Sigmoid colon (tissue), 7 donors: Measurements from ENCODE around the gene ANKRD13D. TPM values are rescaled to one million over a fixed set of nuclear protein-coding genes. Genes with fewer than 3 reads are reported as not detected.

Experiments used
- DNase-seq: peaks from one replicate; pipeline ENCODE4 v3.0.0-alpha.2; 2019
- H3K27ac ChIP-seq, 4 donors: fragments of 200-600 bp; sonication (generic); one replicate each; pipeline ENCODE4 v1.5.1; 2016 to 2019; ENCODE audit warnings: mild to moderate bottlenecking in 1 of 4
- H3K27me3 ChIP-seq, 3 donors: fragments of 200-600 bp; sonication (generic); one replicate each; pipeline ENCODE4 v1.5.1; 2019; ENCODE audit warnings: mild to moderate bottlenecking in 1 of 3
- H3K36me3 ChIP-seq, 4 donors: fragments of 200-600 bp; sonication (generic); one replicate each; pipeline ENCODE4 v1.5.1; 2016 to 2019
- H3K4me1 ChIP-seq, 4 donors: fragments of 200-600 bp; sonication (generic); one replicate each; pipeline ENCODE4 v1.5.1; 2017 to 2019
- H3K4me3 ChIP-seq, 4 donors: fragments of 200-600 bp; sonication (generic); one replicate each; pipeline ENCODE4 v1.5.1; 2017 to 2019; ENCODE audit warnings: mild to moderate bottlenecking in 2 of 4, moderate library complexity in 1 of 4
- H3K9me3 ChIP-seq, 4 donors: fragments of 200-600 bp in 3 of 4; sonication (generic) in 3 of 4; one replicate each; pipeline versions ENCODE4 v1.5.1 to v1.6.1; 2013 to 2019
- CTCF ChIP-seq, 4 experiments: fragments of 450-650 bp in 3 of 4; fragments of 200-600 bp in 1 of 4; IDR thresholded peaks; one replicate each; pipeline ENCODE4 v1.5.1; 2016 to 2019; ENCODE audit warnings: antibody characterized with exemption in 4 of 4, mild to moderate bottlenecking in 3 of 4, moderate library complexity in 2 of 4
- EP300 ChIP-seq, 4 donors: sonication (generic); formaldehyde crosslinking; IDR thresholded peaks; one replicate each; pipeline ENCODE4 v1.6.1; 2017; ENCODE audit warnings: antibody characterized with exemption in 4 of 4
- POLR2A ChIP-seq, 2 donors: fragments of 450-650 bp; IDR thresholded peaks; one replicate each; pipeline ENCODE4 v1.6.1; 2016; ENCODE audit warnings: antibody characterized with exemption in 2 of 2, mild to moderate bottlenecking in 2 of 2, moderate library complexity in 2 of 2
- POLR2AphosphoS5 ChIP-seq, 4 donors: sonication (generic); formaldehyde crosslinking; IDR thresholded peaks; one replicate each; pipeline ENCODE4 v1.6.1; 2017; ENCODE audit warnings: antibody characterized with exemption in 4 of 4
- WGBS, 2 donors: extraction: QIAGEN DNeasy Blood & Tissue Kit; methylation state at CpG; one replicate each; pipeline ENCODE4 v1.1.7; 2013; 5-methylcytosine and 5-hydroxymethylcytosine counted together
- intact Hi-C: fragments of 100-400 bp; cut with DNase I; formaldehyde crosslinking; loops from one replicate; pipeline ENCODE4 v1.15.1; 2023
- polyA plus RNA-seq, 3 donors: library from polyadenylated mRNA; stranded (reverse); fragments of 200-250 nt; gene quantifications; one replicate each; pipeline ENCODE4 v1.2.3, GENCODE V29; 2013
- total RNA-seq, 4 donors: library from RNA; depleted of rRNA; stranded (reverse); fragments of >200 nt; gene quantifications; one replicate each; pipeline ENCODE4 v1.1.0, GENCODE V29; 2016
- donor health status: healthy with polysubstance abuse.
- donor health status: Bipolar disorder and iron deficiency.
- donor health status: healthy.

ANKRD13D gene
- total and polyA plus RNA-seq, 7 donors = 9.0 to 45.7 (median 24.0) TPM

- intact Hi-C loops = no loop called here
Measured at GRCh38 chr11:67254798-67255197, 34.3 kb upstream of the ANKRD13D start.

GRCh38 chr11:67255353-67255752, 33.8 kb upstream of the ANKRD13D start:
- Histone ChIP-seq H3K27me3 (no peaks in the 10 kb centered on the region), H3K4me3 (no peak overlapping the region), H3K9me3 (no peaks in the 10 kb centered on the region), H3K36me3 (peaks cover 44 to 73% (median 60%) of the 10 kb centered on the region in 4 donors), H3K4me1 (no peaks in the 10 kb centered on the region), H3K27ac (no peak overlapping the region)
- intact Hi-C loops = no loop called here
- TF ChIP-seq EP300 (IDR thresholded peaks at IDR 0.05) = no peak
- TF ChIP-seq POLR2A (IDR thresholded peaks at IDR 0.05) = no peak
- no peak for TF ChIP-seq CTCF (IDR thresholded peaks at IDR 0.05)
- no peak for TF ChIP-seq POLR2AphosphoS5 (IDR thresholded peaks at IDR 0.05)
- no peak for DNase-seq
- WGBS, 2 donors = 87 to 94% methylated on average over 10 of the region's 10 CpGs

More at GRCh38 chr11:67254798-67255197, 34.3 kb upstream of the ANKRD13D start:
- no peaks in the 10 kb centered on the region for H3K9me3 ChIP-seq
- H3K4me1 ChIP-seq = no peaks in the 10 kb centered on the region
- no peak overlapping the region for H3K27ac ChIP-seq
- H3K27me3 ChIP-seq = no peaks in the 10 kb centered on the region
- no peak overlapping the region for H3K4me3 ChIP-seq
- H3K36me3 ChIP-seq = peaks cover 49 to 78% (median 65%) of the 10 kb centered on the region in 4 donors
- WGBS, 2 donors = 60 to 82% methylated on average over 15 of the region's 15 CpGs
- peak; percentile 48 for DNase-seq
- no peak for TF ChIP-seq POLR2AphosphoS5 (IDR thresholded peaks at IDR 0.05)

- 89 to 90% methylated on average over 8 of the region's 8 CpGs for WGBS, 2 donors
- TF ChIP-seq POLR2AphosphoS5 (IDR thresholded peaks at IDR 0.05) = no peak
- no peak for TF ChIP-seq EP300 (IDR thresholded peaks at IDR 0.05)
- TF ChIP-seq POLR2A (IDR thresholded peaks at IDR 0.05) = no peak
- TF ChIP-seq CTCF (IDR thresholded peaks at IDR 0.05) = no peak
- intact Hi-C loops = no loop called here
- Histone ChIP-seq H3K36me3 (peaks cover 39 to 68% (median 55%) of the 10 kb centered on the region in 4 donors), H3K27ac (no peak overlapping the region), H3K27me3 (no peaks in the 10 kb centered on the region), H3K9me3 (no peaks in the 10 kb centered on the region), H3K4me3 (no peak overlapping the region), H3K4me1 (peaks cover 0 to 1% (median under 1%) of the 10 kb centered on the region in 4 donors)
- peak; percentile 33 for DNase-seq
Measured at GRCh38 chr11:67255864-67256263, 33.2 kb upstream of the ANKRD13D start.

GRCh38 chr11:67256477-67257135, 32.5 kb upstream of the ANKRD13D start:
- no peaks in the 10 kb centered on the region for H3K27me3 ChIP-seq
- TF ChIP-seq CTCF (IDR thresholded peaks at IDR 0.05) = no peak
- TF ChIP-seq EP300 (IDR thresholded peaks at IDR 0.05) = no peak
- TF ChIP-seq POLR2A (IDR thresholded peaks at IDR 0.05) = no peak
- peaks cover 0 to 9% (median 8%) of the 10 kb centered on the region in 4 donors for H3K4me1 ChIP-seq
- WGBS, 2 donors = 76 to 87% methylated on average over 5 of the region's 5 CpGs
- H3K4me3 ChIP-seq = no peak overlapping the region
- no peak overlapping the region for H3K27ac ChIP-seq
- peaks cover 34 to 60% (median 48%) of the 10 kb centered on the region in 4 donors for H3K36me3 ChIP-seq
- intact Hi-C loops = no loop called here
- peak; percentile 46 for DNase-seq
- H3K9me3 ChIP-seq = no peaks in the 10 kb centered on the region

GRCh38 chr11:67260406-67260805, 28.7 kb upstream of the ANKRD13D start:
- DNase-seq = peak; percentile 56
- 85 to 90% methylated on average over 6 of the region's 6 CpGs for WGBS, 2 donors
- H3K4me3 ChIP-seq = no peak overlapping the region
- no peaks in the 10 kb centered on the region for H3K9me3 ChIP-seq
- intact Hi-C loops = no loop called here
- H3K27me3 ChIP-seq = no peaks in the 10 kb centered on the region
- peaks cover 0 to 27% (median 23%) of the 10 kb centered on the region in 4 donors for H3K4me1 ChIP-seq
- H3K36me3 ChIP-seq = peaks cover 6 to 22% (median 13%) of the 10 kb centered on the region in 4 donors
- no peak overlapping the region for H3K27ac ChIP-seq
- TF ChIP-seq EP300 (IDR thresholded peaks at IDR 0.05) = no peak
- no peak for TF ChIP-seq POLR2AphosphoS5 (IDR thresholded peaks at IDR 0.05)
- TF ChIP-seq POLR2A (IDR thresholded peaks at IDR 0.05) = no peak
- no peak for TF ChIP-seq CTCF (IDR thresholded peaks at IDR 0.05)
